ENCODE measurements around the gene SMAD1. TPM values are rescaled to one million over a fixed set of nuclear protein-coding genes. Genes with fewer than 3 reads are reported as not detected.
"Not testable (repeated sequence)": the region's sequence is repeated elsewhere in the genome, so short reads cannot be mapped to it uniquely, and the experiment has no call there.

Gene SMAD1
- total RNA-seq, 1 experiment from 2014 or later = 15.4 TPM

DNA sequence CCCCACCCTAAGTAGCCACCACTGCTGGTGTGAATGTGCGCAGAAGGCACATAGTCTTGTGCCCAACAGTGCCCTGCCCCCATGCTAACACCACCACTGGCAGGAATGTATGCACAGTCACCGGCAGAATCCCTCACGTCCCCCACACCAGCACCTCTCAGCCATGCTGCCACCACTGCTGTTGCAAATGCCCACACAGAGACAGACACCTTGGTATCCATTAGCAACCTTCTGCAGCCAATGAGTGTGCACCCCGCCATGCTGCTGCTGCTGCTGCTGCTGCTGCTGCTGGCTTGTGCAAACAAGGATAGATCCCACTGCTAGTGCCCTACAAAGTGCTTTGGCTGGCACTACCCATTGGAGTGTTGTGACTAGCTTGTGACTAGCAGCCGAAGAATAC is 85.1 kb downstream of the SMAD1 start (continued):
- TF ChIP-seq, protein P1, sequence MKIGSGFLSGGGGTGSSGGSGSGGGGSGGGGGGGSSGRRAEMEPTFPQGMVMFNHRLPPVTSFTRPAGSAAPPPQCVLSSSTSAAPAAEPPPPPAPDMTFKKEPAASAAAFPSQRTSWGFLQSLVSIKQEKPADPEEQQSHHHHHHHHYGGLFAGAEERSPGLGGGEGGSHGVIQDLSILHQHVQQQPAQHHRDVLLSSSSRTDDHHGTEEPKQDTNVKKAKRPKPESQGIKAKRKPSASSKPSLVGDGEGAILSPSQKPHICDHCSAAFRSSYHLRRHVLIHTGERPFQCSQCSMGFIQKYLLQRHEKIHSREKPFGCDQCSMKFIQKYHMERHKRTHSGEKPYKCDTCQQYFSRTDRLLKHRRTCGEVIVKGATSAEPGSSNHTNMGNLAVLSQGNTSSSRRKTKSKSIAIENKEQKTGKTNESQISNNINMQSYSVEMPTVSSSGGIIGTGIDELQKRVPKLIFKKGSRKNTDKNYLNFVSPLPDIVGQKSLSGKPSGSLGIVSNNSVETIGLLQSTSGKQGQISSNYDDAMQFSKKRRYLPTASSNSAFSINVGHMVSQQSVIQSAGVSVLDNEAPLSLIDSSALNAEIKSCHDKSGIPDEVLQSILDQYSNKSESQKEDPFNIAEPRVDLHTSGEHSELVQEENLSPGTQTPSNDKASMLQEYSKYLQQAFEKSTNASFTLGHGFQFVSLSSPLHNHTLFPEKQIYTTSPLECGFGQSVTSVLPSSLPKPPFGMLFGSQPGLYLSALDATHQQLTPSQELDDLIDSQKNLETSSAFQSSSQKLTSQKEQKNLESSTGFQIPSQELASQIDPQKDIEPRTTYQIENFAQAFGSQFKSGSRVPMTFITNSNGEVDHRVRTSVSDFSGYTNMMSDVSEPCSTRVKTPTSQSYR (CRISPR knock-in tag; IDR thresholded peaks at IDR 0.05) = no peak
- TF ChIP-seq, protein P2, sequence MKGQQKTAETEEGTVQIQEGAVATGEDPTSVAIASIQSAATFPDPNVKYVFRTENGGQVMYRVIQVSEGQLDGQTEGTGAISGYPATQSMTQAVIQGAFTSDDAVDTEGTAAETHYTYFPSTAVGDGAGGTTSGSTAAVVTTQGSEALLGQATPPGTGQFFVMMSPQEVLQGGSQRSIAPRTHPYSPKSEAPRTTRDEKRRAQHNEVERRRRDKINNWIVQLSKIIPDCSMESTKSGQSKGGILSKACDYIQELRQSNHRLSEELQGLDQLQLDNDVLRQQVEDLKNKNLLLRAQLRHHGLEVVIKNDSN (CRISPR knock-in tag; IDR thresholded peaks at IDR 0.05) = no peak
- TF ChIP-seq PRRX2 (CRISPR knock-in tag; IDR thresholded peaks at IDR 0.05) (no peak), OVOL2 (CRISPR knock-in tag; IDR thresholded peaks at IDR 0.05; ENCODE audit: borderline replicate concordance) (no peak), JAZF1 (CRISPR knock-in tag; IDR thresholded peaks at IDR 0.05) (no peak)
- TF ChIP-seq, protein P3, sequence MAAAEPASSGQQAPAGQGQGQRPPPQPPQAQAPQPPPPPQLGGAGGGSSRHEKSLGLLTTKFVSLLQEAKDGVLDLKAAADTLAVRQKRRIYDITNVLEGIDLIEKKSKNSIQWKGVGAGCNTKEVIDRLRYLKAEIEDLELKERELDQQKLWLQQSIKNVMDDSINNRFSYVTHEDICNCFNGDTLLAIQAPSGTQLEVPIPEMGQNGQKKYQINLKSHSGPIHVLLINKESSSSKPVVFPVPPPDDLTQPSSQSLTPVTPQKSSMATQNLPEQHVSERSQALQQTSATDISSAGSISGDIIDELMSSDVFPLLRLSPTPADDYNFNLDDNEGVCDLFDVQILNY (CRISPR knock-in tag; IDR thresholded peaks at IDR 0.05) = no peak

DNA sequence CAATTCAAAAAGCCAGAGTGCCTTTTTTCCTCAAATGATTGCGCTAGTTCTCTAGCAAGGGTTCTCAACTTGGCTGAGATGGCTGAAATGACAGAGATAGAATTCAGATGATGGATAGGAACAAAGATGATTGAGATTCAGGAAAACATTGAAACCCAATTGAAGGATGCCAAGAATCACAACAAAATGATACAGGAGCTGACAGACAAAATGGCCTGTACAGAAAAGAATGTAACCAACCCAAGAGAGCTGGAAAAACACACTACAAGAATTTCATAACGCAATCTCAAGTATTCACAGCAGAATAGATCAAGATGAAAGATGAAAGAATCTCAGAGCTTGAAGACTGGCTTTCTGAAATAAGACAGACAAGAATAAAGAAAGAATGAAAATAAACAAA is 85.9 kb downstream of the SMAD1 start:
- H3K36me3 Mint-ChIP-seq = peaks cover 19% of the 10 kb centered on the region
- H3K27me3 Mint-ChIP-seq (ENCODE audit: low read depth) = peaks cover 5% of the 10 kb centered on the region
- DNase-seq (ENCODE audit: low spot score) = no peak
- CTCF ChIA-PET = no interaction called here
- H3K9me3 Mint-ChIP-seq = peaks cover 51% of the 10 kb centered on the region
- TF ChIP-seq, protein P4, sequence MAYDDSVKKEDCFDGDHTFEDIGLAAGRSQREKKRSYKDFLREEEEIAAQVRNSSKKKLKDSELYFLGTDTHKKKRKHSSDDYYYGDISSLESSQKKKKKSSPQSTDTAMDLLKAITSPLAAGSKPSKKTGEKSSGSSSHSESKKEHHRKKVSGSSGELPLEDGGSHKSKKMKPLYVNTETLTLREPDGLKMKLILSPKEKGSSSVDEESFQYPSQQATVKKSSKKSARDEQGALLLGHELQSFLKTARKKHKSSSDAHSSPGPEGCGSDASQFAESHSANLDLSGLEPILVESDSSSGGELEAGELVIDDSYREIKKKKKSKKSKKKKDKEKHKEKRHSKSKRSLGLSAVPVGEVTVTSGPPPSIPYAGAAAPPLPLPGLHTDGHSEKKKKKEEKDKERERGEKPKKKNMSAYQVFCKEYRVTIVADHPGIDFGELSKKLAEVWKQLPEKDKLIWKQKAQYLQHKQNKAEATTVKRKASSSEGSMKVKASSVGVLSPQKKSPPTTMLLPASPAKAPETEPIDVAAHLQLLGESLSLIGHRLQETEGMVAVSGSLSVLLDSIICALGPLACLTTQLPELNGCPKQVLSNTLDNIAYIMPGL (CRISPR knock-in tag; IDR thresholded peaks at IDR 0.05) = no peak
- TF ChIP-seq ZNF423 (CRISPR knock-in tag; IDR thresholded peaks at IDR 0.05) (no peak), PRRX2 (CRISPR knock-in tag; IDR thresholded peaks at IDR 0.05) (no peak)
- TF ChIP-seq, protein P5, sequence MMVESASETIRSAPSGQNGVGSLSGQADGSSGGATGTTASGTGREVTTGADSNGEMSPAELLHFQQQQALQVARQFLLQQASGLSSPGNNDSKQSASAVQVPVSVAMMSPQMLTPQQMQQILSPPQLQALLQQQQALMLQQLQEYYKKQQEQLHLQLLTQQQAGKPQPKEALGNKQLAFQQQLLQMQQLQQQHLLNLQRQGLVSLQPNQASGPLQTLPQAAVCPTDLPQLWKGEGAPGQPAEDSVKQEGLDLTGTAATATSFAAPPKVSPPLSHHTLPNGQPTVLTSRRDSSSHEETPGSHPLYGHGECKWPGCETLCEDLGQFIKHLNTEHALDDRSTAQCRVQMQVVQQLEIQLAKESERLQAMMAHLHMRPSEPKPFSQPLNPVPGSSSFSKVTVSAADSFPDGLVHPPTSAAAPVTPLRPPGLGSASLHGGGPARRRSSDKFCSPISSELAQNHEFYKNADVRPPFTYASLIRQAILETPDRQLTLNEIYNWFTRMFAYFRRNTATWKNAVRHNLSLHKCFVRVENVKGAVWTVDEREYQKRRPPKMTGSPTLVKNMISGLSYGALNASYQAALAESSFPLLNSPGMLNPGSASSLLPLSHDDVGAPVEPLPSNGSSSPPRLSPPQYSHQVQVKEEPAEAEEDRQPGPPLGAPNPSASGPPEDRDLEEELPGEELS (CRISPR knock-in tag; IDR thresholded peaks at IDR 0.05) = no peak
- TF ChIP-seq, protein P6, sequence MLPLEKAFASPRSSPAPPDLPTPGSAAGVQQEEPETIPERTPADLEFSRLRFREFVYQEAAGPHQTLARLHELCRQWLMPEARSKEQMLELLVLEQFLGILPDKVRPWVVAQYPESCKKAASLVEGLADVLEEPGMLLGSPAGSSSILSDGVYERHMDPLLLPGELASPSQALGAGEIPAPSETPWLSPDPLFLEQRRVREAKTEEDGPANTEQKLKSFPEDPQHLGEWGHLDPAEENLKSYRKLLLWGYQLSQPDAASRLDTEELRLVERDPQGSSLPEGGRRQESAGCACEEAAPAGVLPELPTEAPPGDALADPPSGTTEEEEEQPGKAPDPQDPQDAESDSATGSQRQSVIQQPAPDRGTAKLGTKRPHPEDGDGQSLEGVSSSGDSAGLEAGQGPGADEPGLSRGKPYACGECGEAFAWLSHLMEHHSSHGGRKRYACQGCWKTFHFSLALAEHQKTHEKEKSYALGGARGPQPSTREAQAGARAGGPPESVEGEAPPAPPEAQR (CRISPR knock-in tag; IDR thresholded peaks at IDR 0.05) = no peak
- H3K27ac Mint-ChIP-seq = no peak overlapping the region
- H3K4me1 Mint-ChIP-seq = no peaks in the 10 kb centered on the region
- H3K4me3 Mint-ChIP-seq = no peak overlapping the region
- ATAC-seq = no peak
- POLR2A ChIA-PET = no interaction called here

DNA sequence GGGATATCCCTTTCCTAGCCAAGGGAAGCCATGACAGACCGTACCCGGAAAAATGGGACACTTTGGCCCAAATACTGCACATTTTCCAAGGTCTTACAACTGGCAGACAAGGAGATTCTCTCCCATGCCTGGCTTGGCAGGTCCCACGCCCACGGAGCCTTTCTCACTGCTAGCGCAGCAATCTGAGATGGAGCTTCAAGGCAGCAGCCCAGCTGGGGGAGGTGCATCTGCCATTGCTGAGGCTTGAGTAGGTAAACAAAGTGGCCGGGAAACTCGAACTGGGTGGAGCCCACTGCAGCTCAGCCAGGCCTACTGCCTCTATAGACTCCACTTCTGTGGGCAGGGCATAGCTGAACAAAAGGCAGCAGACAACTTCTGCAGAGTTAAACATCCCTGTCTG is 92.9 kb downstream of the SMAD1 start:
- POLR2A ChIA-PET; H3K27ac Mint-ChIP-seq; ATAC-seq; DNase-seq (ENCODE audit: low spot score); H3K4me1 Mint-ChIP-seq; H3K4me3 Mint-ChIP-seq; H3K36me3 Mint-ChIP-seq; CTCF ChIA-PET: not testable (repeated sequence)
- Mint-ChIP-seq H3K27me3 (ENCODE audit: low read depth) (peaks cover 12% of the 10 kb centered on the region), H3K9me3 (peaks cover 20% of the 10 kb centered on the region)

DNA sequence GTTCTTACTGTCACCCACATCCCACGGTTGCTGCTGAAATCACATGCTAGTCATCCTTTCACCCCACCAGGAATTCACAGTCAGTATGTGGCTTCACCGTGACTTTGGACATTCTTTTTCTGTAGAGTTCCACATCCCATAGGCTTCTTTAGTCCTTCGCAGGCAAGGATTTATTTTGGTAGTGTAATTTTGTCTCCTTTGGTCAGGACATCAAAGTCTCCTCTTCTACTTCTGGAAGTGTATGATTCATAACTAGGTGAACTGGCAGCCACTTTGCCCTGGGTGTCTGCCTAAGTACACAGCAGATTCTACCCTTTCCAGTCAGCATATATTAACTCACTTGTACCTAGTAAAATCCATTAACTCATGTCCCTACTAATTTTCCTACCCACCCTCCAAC is 99.3 kb downstream of the SMAD1 start:
- no peak for ATAC-seq
- TF ChIP-seq, protein P7, sequence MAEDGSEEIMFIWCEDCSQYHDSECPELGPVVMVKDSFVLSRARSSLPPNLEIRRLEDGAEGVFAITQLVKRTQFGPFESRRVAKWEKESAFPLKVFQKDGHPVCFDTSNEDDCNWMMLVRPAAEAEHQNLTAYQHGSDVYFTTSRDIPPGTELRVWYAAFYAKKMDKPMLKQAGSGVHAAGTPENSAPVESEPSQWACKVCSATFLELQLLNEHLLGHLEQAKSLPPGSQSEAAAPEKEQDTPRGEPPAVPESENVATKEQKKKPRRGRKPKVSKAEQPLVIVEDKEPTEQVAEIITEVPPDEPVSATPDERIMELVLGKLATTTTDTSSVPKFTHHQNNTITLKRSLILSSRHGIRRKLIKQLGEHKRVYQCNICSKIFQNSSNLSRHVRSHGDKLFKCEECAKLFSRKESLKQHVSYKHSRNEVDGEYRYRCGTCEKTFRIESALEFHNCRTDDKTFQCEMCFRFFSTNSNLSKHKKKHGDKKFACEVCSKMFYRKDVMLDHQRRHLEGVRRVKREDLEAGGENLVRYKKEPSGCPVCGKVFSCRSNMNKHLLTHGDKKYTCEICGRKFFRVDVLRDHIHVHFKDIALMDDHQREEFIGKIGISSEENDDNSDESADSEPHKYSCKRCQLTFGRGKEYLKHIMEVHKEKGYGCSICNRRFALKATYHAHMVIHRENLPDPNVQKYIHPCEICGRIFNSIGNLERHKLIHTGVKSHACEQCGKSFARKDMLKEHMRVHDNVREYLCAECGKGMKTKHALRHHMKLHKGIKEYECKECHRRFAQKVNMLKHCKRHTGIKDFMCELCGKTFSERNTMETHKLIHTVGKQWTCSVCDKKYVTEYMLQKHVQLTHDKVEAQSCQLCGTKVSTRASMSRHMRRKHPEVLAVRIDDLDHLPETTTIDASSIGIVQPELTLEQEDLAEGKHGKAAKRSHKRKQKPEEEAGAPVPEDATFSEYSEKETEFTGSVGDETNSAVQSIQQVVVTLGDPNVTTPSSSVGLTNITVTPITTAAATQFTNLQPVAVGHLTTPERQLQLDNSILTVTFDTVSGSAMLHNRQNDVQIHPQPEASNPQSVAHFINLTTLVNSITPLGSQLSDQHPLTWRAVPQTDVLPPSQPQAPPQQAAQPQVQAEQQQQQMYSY (CRISPR knock-in tag; IDR thresholded peaks at IDR 0.05) = no peak
- no peak for TF ChIP-seq OVOL2 (CRISPR knock-in tag; IDR thresholded peaks at IDR 0.05; ENCODE audit: borderline replicate concordance)
- no peak for DNase-seq (ENCODE audit: low spot score)
- peaks cover 16% of the 10 kb centered on the region for H3K9me3 Mint-ChIP-seq
- POLR2A ChIA-PET = no interaction called here
- CTCF ChIA-PET = no interaction called here
- no peak overlapping the region for H3K27ac Mint-ChIP-seq
- H3K4me3 Mint-ChIP-seq = no peak overlapping the region
- peaks cover 14% of the 10 kb centered on the region for H3K27me3 Mint-ChIP-seq (ENCODE audit: low read depth)
- no peaks in the 10 kb centered on the region for H3K4me1 Mint-ChIP-seq
- peaks cover 3% of the 10 kb centered on the region; the same call in 1 of the 2 replicates for H3K36me3 Mint-ChIP-seq
